Skeletal muscle cell (primary cell): Measurements from ENCODE around the gene ATG12.
"Not testable (repeated sequence)": the region's sequence is repeated elsewhere in the genome, so short reads cannot be mapped to it uniquely, and the experiment has no call there.

Experiments
- DNase-seq: peaks from one replicate; pipeline ENCODE4 v3.0.0-alpha.2; 2010; ENCODE audit warnings: low read depth
- H3K4me3 ChIP-seq: 2 replicates; pipeline ENCODE4 v1.5.1; 2011; ENCODE audit warnings: low read depth, mild to moderate bottlenecking, control low read depth, low read length, moderate library complexity

Gene ATG12

GRCh38 chr5:115844321-115844817 is 3.0 kb upstream of the ATG12 start:
- peak overlapping the region; percentile 57 for H3K4me3 ChIP-seq
- DNase-seq: no peak

DNA sequence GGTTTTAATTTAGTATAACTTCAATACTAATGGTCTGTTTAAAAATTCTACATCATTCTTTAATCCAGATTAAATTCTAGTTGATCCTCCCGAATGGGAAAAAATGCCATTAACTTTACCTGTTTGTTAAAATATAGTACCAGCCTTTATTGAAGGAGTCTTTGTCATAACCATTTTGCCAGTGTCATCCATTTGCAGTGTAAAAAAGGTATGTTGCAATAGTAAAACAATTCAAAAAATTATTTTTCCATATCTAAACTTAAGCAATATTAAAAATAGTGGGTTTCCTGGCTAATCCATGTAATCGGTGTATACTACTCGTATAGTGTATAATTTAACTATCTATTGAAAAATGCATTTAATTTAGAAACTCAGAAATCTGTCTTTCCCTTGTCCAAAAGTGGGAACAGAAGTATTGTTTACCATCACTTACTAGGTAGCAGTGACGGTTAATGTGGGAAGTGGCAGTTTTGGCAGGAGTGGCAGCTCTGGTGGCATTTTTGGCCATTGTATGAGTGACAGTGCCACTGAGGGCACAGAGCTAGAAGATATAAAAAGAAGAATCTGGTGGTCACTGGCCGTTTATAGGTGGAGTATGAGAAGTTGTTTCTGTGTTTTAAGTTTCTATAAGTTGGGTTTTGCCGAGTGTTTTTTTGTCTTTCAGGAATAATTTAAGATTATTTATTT is 2.2 kb upstream of the ATG12 start:
- H3K4me3 ChIP-seq: peak overlapping the region; percentile 57
- no peak for DNase-seq

GRCh38 chr5:115842952-115843351 is 1.6 kb upstream of the ATG12 start:
- no peak for DNase-seq
- H3K4me3 ChIP-seq: peak overlapping the region; percentile 57

GRCh38 chr5:115842089-115842935 is 947 bp upstream of the ATG12 start:
- peak overlapping the region; percentile 57 for H3K4me3 ChIP-seq
- DNase-seq: peak; percentile 16

GRCh38 chr5:115840873-115841272 is 492 bp downstream of the ATG12 start:
- peak overlapping the region; percentile 57 for H3K4me3 ChIP-seq
- no peak for DNase-seq

- no peak for DNase-seq
- H3K4me3 ChIP-seq: peak overlapping the region; percentile 8
Observed at GRCh38 chr5:115838885-115839518, 2.4 kb downstream of the ATG12 start.

GRCh38 chr5:115835481-115835880 is 5.9 kb downstream of the ATG12 start:
- H3K4me3 ChIP-seq: no peak overlapping the region
- DNase-seq: no peak

DNA sequence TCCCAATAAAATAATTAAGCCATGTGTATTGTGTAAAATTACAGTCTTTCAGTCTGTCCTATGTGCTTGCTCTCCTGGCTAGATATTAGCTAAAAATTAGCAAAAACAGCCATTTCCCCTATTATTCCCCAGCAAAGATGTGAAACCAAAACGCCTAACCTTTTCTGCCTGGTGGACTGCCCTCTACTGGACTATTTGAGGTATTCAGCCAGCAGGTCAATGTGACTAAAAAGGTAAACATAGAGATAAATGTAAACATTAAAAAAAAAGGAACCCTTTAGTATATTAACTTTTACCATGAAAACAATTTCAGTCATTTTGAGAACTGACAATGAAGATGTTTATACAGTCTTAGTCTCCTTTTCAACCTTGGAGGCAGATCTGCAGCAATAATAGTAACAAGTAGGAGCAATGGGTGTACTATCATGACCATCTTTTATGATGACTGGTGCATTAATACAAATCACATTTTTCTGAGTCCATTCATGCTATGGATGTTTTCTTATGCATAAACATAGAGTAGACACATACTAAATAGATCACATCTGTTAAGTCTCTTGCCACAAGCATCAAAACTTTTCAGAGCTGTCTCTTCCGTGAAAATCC is 10.1 kb downstream of the ATG12 start:
- DNase-seq: no peak
- H3K4me3 ChIP-seq: no peak overlapping the region

DNA sequence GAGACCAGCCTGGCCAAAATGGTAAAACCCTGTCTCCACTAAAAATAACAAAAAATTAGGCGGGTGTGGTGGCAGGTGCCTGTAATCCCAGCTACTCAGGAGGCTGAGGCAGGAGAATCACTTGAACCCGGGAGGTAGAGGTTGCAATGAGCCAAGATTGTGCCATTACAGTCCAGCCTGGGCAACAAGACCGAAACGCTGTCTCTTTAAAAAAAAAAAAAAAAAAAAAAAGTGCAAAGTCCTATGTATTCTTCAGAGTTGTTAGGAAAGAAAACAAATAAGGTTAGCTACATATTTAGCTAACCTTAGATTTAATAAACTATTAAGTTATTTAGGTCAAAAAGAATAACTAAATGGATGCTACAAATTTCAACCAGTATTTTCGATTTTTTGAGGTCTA is 11.5 kb downstream of the ATG12 start:
- no peak for DNase-seq
- no peak overlapping the region for H3K4me3 ChIP-seq

DNA sequence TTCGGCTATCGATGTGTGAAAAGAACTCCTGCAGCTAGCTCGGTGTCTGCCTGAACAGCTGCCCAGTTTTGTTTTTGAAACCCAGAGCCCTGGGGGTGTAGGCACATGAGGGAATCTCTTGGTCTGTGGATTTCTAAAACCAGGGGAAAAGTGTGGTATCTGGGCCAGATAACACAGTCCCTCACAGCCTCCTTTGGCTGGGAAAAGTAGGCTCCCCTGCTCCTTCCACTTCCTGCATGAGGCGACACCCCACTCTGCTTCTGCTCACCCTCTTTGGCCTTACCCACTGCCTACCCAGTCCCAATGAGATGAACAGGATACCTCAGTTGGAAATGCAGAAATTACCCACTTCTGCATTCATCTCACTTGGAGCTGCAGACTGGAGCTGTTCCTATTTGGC is 15.4 kb downstream of the ATG12 start:
- DNase-seq: no peak
- no peak overlapping the region for H3K4me3 ChIP-seq

DNA sequence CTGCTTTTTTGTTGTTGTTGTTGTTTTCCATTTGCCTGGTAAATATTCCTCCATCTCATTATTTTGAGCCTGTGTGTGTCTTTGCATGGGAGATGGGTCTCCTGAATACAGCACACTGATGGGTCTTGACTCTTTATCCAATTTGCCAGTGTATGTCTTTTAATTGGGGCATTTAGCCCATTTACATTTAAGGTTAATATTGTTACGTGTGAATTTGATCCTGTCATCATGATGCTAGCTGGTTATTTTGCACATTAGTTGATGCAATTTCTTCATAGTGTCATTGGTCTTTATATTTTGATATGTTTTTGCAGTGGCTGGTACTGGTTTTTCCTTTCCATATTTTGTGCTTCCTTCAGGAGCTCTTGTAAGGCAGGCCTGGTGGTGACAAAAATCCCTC is 16.4 kb downstream of the ATG12 start:
- not testable (repeated sequence) for DNase-seq, H3K4me3 ChIP-seq

DNA sequence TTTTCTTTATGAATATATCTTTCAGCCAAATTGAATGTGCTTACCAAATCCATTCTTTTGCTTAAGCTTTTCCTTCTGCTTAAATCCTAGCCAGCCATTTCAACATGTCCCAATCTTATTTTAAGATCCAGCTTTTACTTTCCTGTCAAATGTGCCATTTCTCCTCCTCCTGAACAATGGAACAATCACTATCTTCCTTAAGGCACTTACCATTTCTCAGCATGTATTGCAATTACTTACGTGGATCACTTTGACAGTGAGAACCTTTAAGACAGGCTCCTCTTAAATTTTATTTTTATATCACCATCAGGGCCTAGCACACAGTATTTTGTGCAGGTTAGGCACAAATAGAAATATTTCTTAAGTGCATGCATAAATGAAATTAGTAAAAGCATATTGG is 20.5 kb downstream of the ATG12 start:
- no peak overlapping the region for H3K4me3 ChIP-seq
- no peak for DNase-seq

- no peak for DNase-seq
- no peak overlapping the region for H3K4me3 ChIP-seq
Observed at GRCh38 chr5:115818821-115819220, 22.5 kb downstream of the ATG12 start.

GRCh38 chr5:115817386-115817785 is 24.0 kb downstream of the ATG12 start:
- no peak for DNase-seq
- no peak overlapping the region for H3K4me3 ChIP-seq

- peak; percentile 18 for DNase-seq
- H3K4me3 ChIP-seq: peak within 1 kb of the TSS; percentile 64
Observed at GRCh38 chr5:115816226-115817081, 24.9 kb downstream of the ATG12 start, which contains the start of gene CDO1. CDO1 (minus strand) TSS chr5:115816659; CDS start chr5:115816397, 262 bp downstream.

GRCh38 chr5:115815693-115816225 is 25.6 kb downstream of the ATG12 start:
- H3K4me3 ChIP-seq: peak overlapping the region; percentile 64
- DNase-seq: no peak

DNA sequence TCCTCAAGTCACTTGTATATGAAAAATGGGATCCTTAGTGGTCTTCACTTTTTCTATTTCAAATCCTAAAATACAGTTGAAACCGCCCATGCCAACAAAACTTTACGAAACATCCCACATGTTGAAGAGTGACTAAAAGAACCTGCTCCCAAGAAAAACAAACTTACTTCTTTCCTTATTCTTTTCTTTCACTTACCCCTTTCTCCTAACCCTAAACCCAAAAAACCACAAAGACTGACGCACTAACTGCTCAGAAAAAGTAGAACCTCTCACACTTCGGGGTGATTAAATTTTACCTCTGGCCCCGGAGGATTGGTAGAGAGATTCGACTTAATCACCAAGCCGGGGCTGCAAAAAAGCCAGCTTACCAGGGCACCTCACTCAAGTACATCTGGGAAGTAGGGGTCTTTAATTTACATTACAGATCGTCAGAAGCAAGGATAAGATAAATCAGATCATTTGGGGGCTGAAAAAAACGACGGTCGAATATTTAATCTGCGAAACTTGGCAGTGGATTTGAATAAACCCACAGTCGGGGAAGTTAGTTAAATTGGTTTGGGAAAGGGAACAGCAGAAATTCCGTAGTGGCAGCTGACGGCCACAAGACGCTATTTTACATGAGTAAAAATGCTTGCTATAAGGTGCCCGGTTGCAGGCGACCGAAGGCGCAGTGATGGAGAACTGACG is 26.2 kb downstream of the ATG12 start:
- no peak for DNase-seq
- peak overlapping the region; percentile 64 for H3K4me3 ChIP-seq

- no peak for DNase-seq
- no peak overlapping the region for H3K4me3 ChIP-seq
Observed at GRCh38 chr5:115813719-115814118, 27.6 kb downstream of the ATG12 start.
